Retinal pigment epithelial cell (primary cell): ENCODE data around the gene PLAGL2.

ENCODE experiments used
- DNase-seq: peaks from one replicate; pipeline ENCODE4 v3.0.0-alpha.2; 2010; ENCODE audit warnings: low read depth
- H3K4me3 ChIP-seq: 2 replicates; pipeline ENCODE4 v1.5.1; 2011; ENCODE audit warnings: mild to moderate bottlenecking, low read length, control low read depth, moderate library complexity
- TF ChIP-seq, protein P1 (sequence below): conservative IDR thresholded peaks from 2 replicates; pipeline ENCODE4 v1.5.1; 2011; ENCODE audit warnings: low read depth, low read length, control low read depth, inconsistent platforms

The PLAGL2 gene

DNA sequence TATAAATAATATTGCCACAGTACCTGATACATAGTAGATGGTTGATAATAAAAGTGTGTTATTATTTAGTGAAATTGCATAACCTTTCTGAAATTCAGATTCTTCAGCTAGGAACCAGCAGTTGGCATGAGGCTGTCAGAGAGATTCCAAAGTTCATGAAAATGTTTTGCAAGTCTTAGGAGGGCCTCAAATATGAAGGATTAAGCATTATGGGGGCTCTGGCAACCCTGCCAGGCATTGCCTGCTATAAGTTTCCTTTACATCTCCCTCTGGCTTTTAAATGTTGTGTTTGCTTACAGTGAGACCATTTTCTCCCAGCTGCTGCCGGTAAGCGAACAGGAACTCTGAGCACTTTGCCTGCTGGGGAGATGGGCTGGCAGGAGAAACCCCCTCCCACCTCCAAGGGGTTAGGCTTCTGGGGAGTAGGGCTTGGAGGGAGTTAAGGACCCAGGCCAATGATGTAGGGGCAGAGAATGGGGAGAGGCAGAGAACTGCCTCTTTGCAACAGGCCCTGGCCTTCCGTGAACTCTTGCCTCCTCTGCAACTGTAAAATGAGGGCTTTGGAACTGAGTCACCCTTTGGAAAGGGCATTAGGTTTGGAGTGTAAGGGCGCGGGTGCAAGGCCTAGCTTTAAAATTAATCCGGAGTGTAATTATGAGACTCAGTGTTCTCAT, 36.7 kb upstream of the PLAGL2 start:
- DNase-seq, result no peak
- no peak overlapping the region for H3K4me3 ChIP-seq
- TF ChIP-seq, protein P1, sequence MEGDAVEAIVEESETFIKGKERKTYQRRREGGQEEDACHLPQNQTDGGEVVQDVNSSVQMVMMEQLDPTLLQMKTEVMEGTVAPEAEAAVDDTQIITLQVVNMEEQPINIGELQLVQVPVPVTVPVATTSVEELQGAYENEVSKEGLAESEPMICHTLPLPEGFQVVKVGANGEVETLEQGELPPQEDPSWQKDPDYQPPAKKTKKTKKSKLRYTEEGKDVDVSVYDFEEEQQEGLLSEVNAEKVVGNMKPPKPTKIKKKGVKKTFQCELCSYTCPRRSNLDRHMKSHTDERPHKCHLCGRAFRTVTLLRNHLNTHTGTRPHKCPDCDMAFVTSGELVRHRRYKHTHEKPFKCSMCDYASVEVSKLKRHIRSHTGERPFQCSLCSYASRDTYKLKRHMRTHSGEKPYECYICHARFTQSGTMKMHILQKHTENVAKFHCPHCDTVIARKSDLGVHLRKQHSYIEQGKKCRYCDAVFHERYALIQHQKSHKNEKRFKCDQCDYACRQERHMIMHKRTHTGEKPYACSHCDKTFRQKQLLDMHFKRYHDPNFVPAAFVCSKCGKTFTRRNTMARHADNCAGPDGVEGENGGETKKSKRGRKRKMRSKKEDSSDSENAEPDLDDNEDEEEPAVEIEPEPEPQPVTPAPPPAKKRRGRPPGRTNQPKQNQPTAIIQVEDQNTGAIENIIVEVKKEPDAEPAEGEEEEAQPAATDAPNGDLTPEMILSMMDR, result no peak

- no peak for DNase-seq
- no peak overlapping the region for H3K4me3 ChIP-seq
- TF ChIP-seq, protein P1, result no peak
Measured at GRCh38 chr20:32241807-32242206, 34.3 kb upstream of the PLAGL2 start.

- no peak for DNase-seq
- TF ChIP-seq, protein P1, result peak; percentile 26
Measured at GRCh38 chr20:32240205-32240604, 32.7 kb upstream of the PLAGL2 start.

DNA sequence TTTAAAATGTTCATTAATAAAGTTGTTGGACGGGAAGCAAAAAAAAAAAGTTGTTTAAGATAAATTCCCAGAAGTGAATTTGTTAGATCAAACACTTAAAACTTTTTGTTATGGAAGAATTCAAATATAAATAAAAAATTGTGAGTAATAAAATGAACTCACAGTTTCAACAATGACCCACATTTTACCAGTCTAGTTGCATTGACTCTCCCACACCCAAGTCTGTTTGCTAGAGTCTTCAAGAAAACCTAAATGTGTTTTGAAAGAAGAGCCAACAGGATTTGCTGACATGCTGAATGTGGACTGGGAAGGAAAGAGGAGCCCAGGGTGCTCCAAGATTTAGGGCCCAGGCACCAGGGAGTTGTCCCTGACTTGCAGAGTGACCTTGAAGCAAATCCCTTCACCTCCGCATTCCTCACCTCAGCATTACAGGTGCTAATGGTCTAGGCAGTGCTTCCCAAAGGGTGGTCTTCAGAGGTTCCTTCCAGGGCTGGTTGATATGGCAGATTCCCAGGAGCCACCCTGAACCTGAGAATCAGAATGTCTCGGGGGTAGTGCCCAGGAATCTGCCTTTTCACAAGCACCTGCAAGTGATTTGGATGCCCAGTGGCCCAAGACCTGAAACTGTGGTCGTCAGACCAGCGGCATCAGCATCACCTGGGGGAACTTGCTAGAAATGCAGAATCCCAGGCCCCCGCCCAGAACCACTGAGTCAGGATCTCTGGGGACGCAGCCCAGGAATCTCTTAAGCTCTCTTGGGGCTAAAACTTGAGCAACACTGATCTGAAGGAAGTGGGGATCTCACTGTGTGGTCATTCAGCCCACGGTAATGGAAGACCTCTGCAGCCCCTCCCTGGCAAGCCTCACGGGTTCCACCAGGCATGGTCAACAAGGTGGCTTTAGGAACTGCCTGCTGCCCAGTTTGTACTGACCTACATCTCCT, 31.2 kb upstream of the PLAGL2 start:
- H3K4me3 ChIP-seq, result no peak overlapping the region
- TF ChIP-seq, protein P1, result no peak
- DNase-seq, result no peak

More at GRCh38 chr20:32240205-32240604, 32.7 kb upstream of the PLAGL2 start:
- no peak overlapping the region for H3K4me3 ChIP-seq

DNA sequence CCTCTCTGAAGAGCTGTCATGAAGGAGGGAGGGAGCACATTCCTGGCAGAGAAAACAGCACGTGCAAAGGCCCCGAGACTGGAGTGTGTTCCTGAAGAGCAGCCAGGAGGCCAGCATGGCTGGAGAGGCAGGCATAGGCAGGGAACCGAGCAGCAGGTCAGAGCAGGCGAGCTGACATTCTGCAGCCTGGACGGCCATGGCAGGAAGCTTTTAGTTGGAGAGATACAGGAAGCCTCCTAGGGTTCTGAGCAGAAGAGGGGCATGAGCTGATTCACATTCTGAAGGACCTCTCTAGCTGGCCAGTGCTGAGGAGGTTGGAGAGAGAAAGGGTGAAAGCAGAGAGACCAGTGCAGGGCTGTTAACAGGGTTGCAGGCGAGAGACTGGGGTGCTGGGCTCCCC, 29.9 kb upstream of the PLAGL2 start:
- H3K4me3 ChIP-seq, result no peak overlapping the region
- DNase-seq, result no peak
- TF ChIP-seq, protein P1, result no peak

- TF ChIP-seq, protein P1, result no peak
- no peak for DNase-seq
- no peak overlapping the region for H3K4me3 ChIP-seq
Measured at GRCh38 chr20:32236819-32237218, 29.3 kb upstream of the PLAGL2 start.
